Measurements from ENCODE around the gene SPHK2.

The SPHK2 gene

DNA sequence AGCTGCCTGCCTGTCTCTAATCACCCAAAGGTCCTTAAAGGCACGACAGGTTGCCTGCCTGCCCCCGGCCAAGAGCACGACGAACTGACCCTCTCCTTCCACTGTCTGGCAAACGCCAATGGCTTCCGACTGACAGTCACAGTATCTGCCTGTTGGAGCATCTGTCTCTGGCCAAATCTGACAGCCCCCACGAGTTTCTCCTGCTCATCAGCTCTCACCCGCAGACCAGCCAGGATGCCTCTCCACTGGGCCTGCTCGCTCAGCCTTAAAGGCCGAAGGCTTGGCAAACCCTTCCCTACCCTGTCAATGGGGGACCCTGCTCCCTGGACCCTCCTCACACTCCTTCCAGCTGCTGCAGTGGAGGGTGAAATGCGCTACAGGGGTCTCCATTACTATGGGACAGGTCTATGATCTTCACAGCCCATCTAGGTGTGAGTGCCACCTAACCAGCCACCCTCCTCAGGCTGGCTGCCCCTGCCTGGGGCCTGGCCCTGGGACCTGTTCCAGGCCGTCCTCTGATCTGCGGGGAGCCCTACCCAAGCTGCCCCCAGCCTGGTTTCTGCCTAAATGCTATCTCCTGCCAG is 5.4 kb upstream of the SPHK2 start:
- WGBS (ENCODE audit: extremely low coverage, insufficient coverage, low lambda C conversion rate): no CpG with 5 or more reads among the region's 13 CpGs
- peaks cover 11% of the 10 kb centered on the region for H3K79me1 ChIP-seq (ENCODE audit: low read length)
- H3K27ac ChIP-seq (ENCODE audit: low read depth, low read length): peak overlapping the region; percentile 71
- H3K36me3 ChIP-seq (ENCODE audit: control insufficient read depth, insufficient read depth, low read length): peaks cover 26% of the 10 kb centered on the region
- H3K4me1 ChIP-seq (ENCODE audit: control insufficient read depth, low read depth, low read length): peaks cover 8% of the 10 kb centered on the region
- H4K8ac ChIP-seq (ENCODE audit: low read depth, low read length): no peak overlapping the region
- H3K4me2 ChIP-seq (ENCODE audit: low read length): no peak overlapping the region
- H3K56ac ChIP-seq (ENCODE audit: low read length): peak overlapping the region; percentile 30
- H2AK5ac ChIP-seq (ENCODE audit: low read length): no peak overlapping the region
- no peaks in the 10 kb centered on the region for H3K27me3 ChIP-seq (ENCODE audit: insufficient read depth, low read length, poor library complexity)
- H3K18ac ChIP-seq (ENCODE audit: low read length): no peak overlapping the region
- H4K5ac ChIP-seq (ENCODE audit: low read length): no peak overlapping the region
- H2BK5ac ChIP-seq (ENCODE audit: low read length): no peak overlapping the region
- no peak overlapping the region for H3K23ac ChIP-seq (ENCODE audit: low read length)
- H3K79me2 ChIP-seq (ENCODE audit: control insufficient read depth, insufficient read depth, low read length): peaks cover 33% of the 10 kb centered on the region
- H2BK120ac ChIP-seq (ENCODE audit: low read depth, low read length): no peak overlapping the region
- H2BK15ac ChIP-seq (replicated peaks; ENCODE audit: low read depth): no peak overlapping the region
- H3K4ac ChIP-seq (ENCODE audit: low read depth, low read length): no peak overlapping the region
- peak overlapping the region; percentile 51 for H3K9ac ChIP-seq (ENCODE audit: low read length)
- no peak for DNase-seq
- no peak overlapping the region for H3K4me3 ChIP-seq (ENCODE audit: low read length)

DNA sequence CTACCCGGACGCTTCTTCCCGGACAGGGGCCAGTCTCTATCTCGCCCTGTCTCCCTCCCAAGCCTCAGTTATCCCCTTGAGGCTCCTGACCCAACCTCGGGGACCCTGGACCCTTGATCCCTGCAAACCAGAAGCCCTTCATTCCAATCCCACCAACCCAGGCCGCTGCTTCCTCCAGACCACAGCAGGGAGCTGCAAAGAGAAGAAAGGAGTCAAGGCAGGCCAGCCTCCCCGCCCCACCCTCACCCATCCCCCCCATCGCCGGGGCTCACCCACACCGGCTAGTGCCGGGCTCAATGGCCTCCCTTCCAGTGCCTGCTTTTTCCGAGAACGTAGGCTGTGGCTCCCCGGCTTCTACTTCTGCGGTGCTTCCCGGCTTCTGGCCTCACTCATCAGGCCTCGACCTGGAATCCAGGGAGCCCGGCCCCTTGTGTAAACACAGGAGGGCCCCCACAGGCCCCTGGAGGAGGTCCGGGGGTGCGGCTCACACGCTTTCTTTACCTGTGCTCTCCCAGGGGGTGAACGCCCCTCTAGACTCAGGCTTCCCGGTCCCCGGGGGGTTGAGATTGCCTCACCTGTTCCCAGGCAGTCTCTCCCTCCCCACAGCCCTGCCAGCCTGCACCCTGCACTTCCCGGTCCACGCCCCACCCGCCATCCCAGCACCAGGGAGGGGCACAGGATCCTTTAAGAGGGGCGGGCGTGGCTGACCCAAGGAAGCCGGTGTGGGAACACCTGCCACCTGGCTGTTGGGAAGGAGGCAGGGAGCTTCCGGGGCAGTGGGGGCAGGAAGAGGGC is 4.7 kb upstream of the SPHK2 start, which contains the start of gene FAM83E:
Gene FAM83E (minus strand): TSS at position 641 of the 795 bp plus-strand sequence. CDS start 1,704 bp downstream, outside the sequence.
- peak within 1 kb of the TSS; percentile 24 for H3K18ac ChIP-seq (ENCODE audit: low read length)
- no CpG with 5 or more reads among the region's 31 CpGs for WGBS (ENCODE audit: extremely low coverage, insufficient coverage, low lambda C conversion rate)
- H3K56ac ChIP-seq (ENCODE audit: low read length): peak within 1 kb of the TSS; percentile 65
- H3K9ac ChIP-seq (ENCODE audit: low read length): peak within 1 kb of the TSS; percentile 51
- no peak within 1 kb of the TSS for H3K4me3 ChIP-seq (ENCODE audit: low read length)
- no peak within 1 kb of the TSS for H3K23ac ChIP-seq (ENCODE audit: low read length)
- peaks cover 11% of the 10 kb centered on the region for H3K79me1 ChIP-seq (ENCODE audit: low read length)
- H4K8ac ChIP-seq (ENCODE audit: low read depth, low read length): no peak within 1 kb of the TSS
- H4K5ac ChIP-seq (ENCODE audit: low read length): no peak within 1 kb of the TSS
- no peak within 1 kb of the TSS for H2BK120ac ChIP-seq (ENCODE audit: low read depth, low read length)
- H3K36me3 ChIP-seq (ENCODE audit: control insufficient read depth, insufficient read depth, low read length): peaks cover 26% of the 10 kb centered on the region
- H2BK5ac ChIP-seq (ENCODE audit: low read length): no peak within 1 kb of the TSS
- no peak within 1 kb of the TSS for H3K4me2 ChIP-seq (ENCODE audit: low read length)
- no peak within 1 kb of the TSS for H2AK5ac ChIP-seq (ENCODE audit: low read length)
- no peak within 1 kb of the TSS for H2BK15ac ChIP-seq (replicated peaks; ENCODE audit: low read depth)
- H3K79me2 ChIP-seq (ENCODE audit: control insufficient read depth, insufficient read depth, low read length): peaks cover 33% of the 10 kb centered on the region
- peak; percentile 78 for DNase-seq
- H3K4ac ChIP-seq (ENCODE audit: low read depth, low read length): no peak within 1 kb of the TSS
- H3K4me1 ChIP-seq (ENCODE audit: control insufficient read depth, low read depth, low read length): peaks cover 8% of the 10 kb centered on the region
- no peaks in the 10 kb centered on the region for H3K27me3 ChIP-seq (ENCODE audit: insufficient read depth, low read length, poor library complexity)
- H3K27ac ChIP-seq (ENCODE audit: low read depth, low read length): peak within 1 kb of the TSS; percentile 71

DNA sequence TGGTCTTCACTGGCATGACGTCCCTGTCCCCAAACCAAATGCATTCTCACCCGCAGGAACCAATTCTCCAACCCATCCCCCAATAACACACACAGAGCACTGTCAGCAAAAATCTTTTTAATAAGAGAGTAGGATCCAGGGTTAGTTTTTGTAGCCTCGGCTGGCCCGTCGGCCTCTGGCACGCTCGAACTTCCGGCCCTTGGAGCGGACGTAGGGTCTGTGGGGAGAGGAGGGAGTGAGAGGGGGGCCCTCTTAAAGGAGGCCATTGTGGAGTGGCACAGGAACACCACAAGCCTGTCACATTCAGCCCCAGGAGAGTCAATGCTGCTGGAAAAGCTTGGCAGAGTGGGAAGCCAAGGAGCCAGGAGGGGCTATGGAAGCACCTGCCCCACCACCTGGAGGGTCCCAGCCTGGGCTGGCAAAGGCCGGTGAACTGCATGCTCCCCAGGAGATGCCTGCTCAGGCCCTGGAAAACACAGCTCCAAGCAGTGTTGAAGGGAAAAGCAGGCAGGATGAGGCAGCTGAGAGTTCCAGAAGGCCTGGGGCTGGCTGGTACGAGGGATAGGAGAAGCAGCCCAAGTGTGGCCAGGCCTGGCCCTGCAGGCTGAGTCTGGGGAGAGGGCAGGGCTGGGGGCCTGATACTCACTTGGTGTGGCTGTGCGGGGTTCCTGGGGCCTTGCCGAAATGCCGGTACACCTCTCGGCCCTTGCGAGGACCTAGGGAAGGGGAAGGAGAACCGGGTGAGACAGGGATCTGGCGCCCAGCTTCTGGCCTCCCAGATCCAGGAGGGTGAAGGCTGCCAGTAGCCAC is 3.9 kb upstream of the SPHK2 start:
- Histone ChIP-seq H3K4ac (ENCODE audit: low read depth, low read length) (no peak overlapping the region), H3K4me1 (ENCODE audit: control insufficient read depth, low read depth, low read length) (peaks cover 11% of the 10 kb centered on the region), H3K27ac (ENCODE audit: low read depth, low read length) (peak overlapping the region; percentile 71), H2AK5ac (ENCODE audit: low read length) (no peak overlapping the region), H3K4me3 (ENCODE audit: low read length) (no peak overlapping the region), H2BK5ac (ENCODE audit: low read length) (no peak overlapping the region), H3K79me1 (ENCODE audit: low read length) (peaks cover 11% of the 10 kb centered on the region), H3K56ac (ENCODE audit: low read length) (peak overlapping the region; percentile 65), H3K18ac (ENCODE audit: low read length) (no peak overlapping the region), H2BK15ac (replicated peaks; ENCODE audit: low read depth) (no peak overlapping the region), H4K5ac (ENCODE audit: low read length) (no peak overlapping the region), H3K27me3 (ENCODE audit: insufficient read depth, low read length, poor library complexity) (no peaks in the 10 kb centered on the region), H3K9ac (ENCODE audit: low read length) (peak overlapping the region; percentile 40), H3K36me3 (ENCODE audit: control insufficient read depth, insufficient read depth, low read length) (peaks cover 26% of the 10 kb centered on the region), H3K23ac (ENCODE audit: low read length) (no peak overlapping the region), H2BK120ac (ENCODE audit: low read depth, low read length) (no peak overlapping the region), H3K79me2 (ENCODE audit: control insufficient read depth, insufficient read depth, low read length) (peaks cover 33% of the 10 kb centered on the region), H3K4me2 (ENCODE audit: low read length) (no peak overlapping the region), H4K8ac (ENCODE audit: low read depth, low read length) (no peak overlapping the region)
- WGBS (ENCODE audit: extremely low coverage, insufficient coverage, low lambda C conversion rate): no CpG with 5 or more reads among the region's 19 CpGs
- no peak for DNase-seq

DNA sequence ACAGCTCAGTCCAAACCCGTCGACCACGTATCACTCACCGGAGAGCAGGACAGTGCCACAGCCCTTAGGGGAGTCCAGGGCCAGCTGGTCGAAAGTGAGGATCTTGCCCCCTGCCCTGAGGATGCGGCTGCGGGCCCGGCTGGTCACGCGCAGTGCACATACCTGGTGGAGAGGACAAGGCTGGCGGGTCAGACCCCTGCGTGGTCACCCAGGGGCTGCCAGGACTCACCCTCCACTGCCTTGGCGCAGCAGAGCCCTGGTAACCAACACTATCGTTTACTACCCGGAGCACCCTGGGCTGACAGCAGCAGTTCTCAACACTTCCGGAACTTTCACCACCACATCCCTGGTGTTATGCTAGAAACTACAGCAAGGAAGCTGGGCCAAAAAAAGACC is 3.3 kb upstream of the SPHK2 start:
- H3K36me3 ChIP-seq (ENCODE audit: control insufficient read depth, insufficient read depth, low read length): peaks cover 26% of the 10 kb centered on the region
- peak overlapping the region; percentile 92 for H3K9ac ChIP-seq (ENCODE audit: low read length)
- no peaks in the 10 kb centered on the region for H3K27me3 ChIP-seq (ENCODE audit: insufficient read depth, low read length, poor library complexity)
- no peak overlapping the region for H3K23ac ChIP-seq (ENCODE audit: low read length)
- no peak overlapping the region for H3K4me2 ChIP-seq (ENCODE audit: low read length)
- no peak overlapping the region for H2BK5ac ChIP-seq (ENCODE audit: low read length)
- H3K4me3 ChIP-seq (ENCODE audit: low read length): no peak overlapping the region
- no CpG with 5 or more reads among the region's 16 CpGs for WGBS (ENCODE audit: extremely low coverage, insufficient coverage, low lambda C conversion rate)
- DNase-seq: no peak
- H4K5ac ChIP-seq (ENCODE audit: low read length): no peak overlapping the region
- H3K27ac ChIP-seq (ENCODE audit: low read depth, low read length): no peak overlapping the region
- peaks cover 11% of the 10 kb centered on the region for H3K79me1 ChIP-seq (ENCODE audit: low read length)
- H3K18ac ChIP-seq (ENCODE audit: low read length): no peak overlapping the region
- no peak overlapping the region for H2BK120ac ChIP-seq (ENCODE audit: low read depth, low read length)
- no peak overlapping the region for H2BK15ac ChIP-seq (replicated peaks; ENCODE audit: low read depth)
- H4K8ac ChIP-seq (ENCODE audit: low read depth, low read length): no peak overlapping the region
- H2AK5ac ChIP-seq (ENCODE audit: low read length): no peak overlapping the region
- H3K56ac ChIP-seq (ENCODE audit: low read length): peak overlapping the region; percentile 49
- no peak overlapping the region for H3K4ac ChIP-seq (ENCODE audit: low read depth, low read length)
- H3K4me1 ChIP-seq (ENCODE audit: control insufficient read depth, low read depth, low read length): peaks cover 11% of the 10 kb centered on the region
- H3K79me2 ChIP-seq (ENCODE audit: control insufficient read depth, insufficient read depth, low read length): peaks cover 33% of the 10 kb centered on the region

DNA sequence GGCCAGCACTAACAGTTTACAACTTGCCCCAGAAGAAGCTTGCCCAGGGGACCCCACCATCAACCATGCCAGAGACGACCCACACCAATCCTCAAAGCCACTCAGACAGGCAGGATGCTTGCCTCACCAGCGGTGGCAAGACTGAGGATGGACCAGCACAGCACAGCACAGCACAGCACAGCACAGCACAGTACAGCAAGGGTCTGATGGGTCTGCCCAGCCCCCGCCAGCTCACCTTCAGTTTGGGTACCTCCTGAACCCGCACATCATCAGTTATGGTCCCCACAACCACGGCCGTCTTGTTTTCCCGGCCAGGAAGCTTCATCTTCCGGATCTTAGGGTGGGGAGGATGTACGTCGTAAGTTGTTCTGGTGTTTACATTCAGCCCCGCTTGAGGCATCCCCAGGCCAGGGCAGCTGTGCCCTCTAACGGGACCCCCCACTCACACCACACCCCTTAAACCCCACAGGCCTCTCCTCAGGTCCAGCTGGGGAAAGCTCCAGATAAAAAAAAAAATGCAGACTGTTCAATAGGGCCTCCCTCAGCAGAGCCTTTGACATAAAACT is 2.7 kb upstream of the SPHK2 start:
- Histone ChIP-seq H3K4me2 (ENCODE audit: low read length) (no peak overlapping the region), H3K4me1 (ENCODE audit: control insufficient read depth, low read depth, low read length) (peaks cover 11% of the 10 kb centered on the region), H3K36me3 (ENCODE audit: control insufficient read depth, insufficient read depth, low read length) (peaks cover 26% of the 10 kb centered on the region), H3K79me2 (ENCODE audit: control insufficient read depth, insufficient read depth, low read length) (peaks cover 33% of the 10 kb centered on the region), H3K4me3 (ENCODE audit: low read length) (no peak overlapping the region), H3K4ac (ENCODE audit: low read depth, low read length) (no peak overlapping the region), H3K56ac (ENCODE audit: low read length) (peak overlapping the region; percentile 95), H2AK5ac (ENCODE audit: low read length) (no peak overlapping the region), H3K9ac (ENCODE audit: low read length) (peak overlapping the region; percentile 92), H3K18ac (ENCODE audit: low read length) (no peak overlapping the region), H3K27me3 (ENCODE audit: insufficient read depth, low read length, poor library complexity) (no peaks in the 10 kb centered on the region), H3K27ac (ENCODE audit: low read depth, low read length) (no peak overlapping the region), H4K8ac (ENCODE audit: low read depth, low read length) (no peak overlapping the region), H2BK120ac (ENCODE audit: low read depth, low read length) (no peak overlapping the region), H3K23ac (ENCODE audit: low read length) (no peak overlapping the region), H2BK15ac (replicated peaks; ENCODE audit: low read depth) (no peak overlapping the region), H4K5ac (ENCODE audit: low read length) (no peak overlapping the region), H2BK5ac (ENCODE audit: low read length) (no peak overlapping the region), H3K79me1 (ENCODE audit: low read length) (peaks cover 11% of the 10 kb centered on the region)
- no CpG with 5 or more reads among the region's 12 CpGs for WGBS (ENCODE audit: extremely low coverage, insufficient coverage, low lambda C conversion rate)
- no peak for DNase-seq
